Natural killer cell (primary cell): Measurements from ENCODE around the gene THOC1. TPM values are rescaled to one million over a fixed set of nuclear protein-coding genes. Genes with fewer than 3 reads are reported as not detected.

Source experiments
- ATAC-seq, 3 donors: fragments of 150-1000 bp in 2 of 3; fragments of 200-7000 bp in 1 of 3; cut with Tn5 transposase; 1 replicate in 1 of 3; 2 replicates in 2 of 3; pipeline ENCODE4 v1.10.0; 2021; ENCODE audit warnings: mild to moderate bottlenecking in 2 of 3, moderate library complexity in 2 of 3
- DNase-seq, 2 donors: peaks; one replicate each; pipeline versions ENCODE4 v3.0.0 to v3.0.0-alpha.2; 2013 to 2021; ENCODE audit warnings: mixed read lengths in 1 of 2
- H3K27ac ChIP-seq: one replicate; pipeline ENCODE4 v1.5.1; 2013; ENCODE audit warnings: mild to moderate bottlenecking, low read length
- H3K27me3 ChIP-seq: one replicate; pipeline ENCODE4 v1.6.1; 2013; ENCODE audit warnings: low read length; ENCODE audit not compliant: control insufficient read depth, insufficient read depth
- H3K36me3 ChIP-seq: one replicate; pipeline ENCODE4 v1.6.1; 2013; ENCODE audit warnings: low read length; ENCODE audit not compliant: control insufficient read depth, insufficient read depth
- H3K4me1 ChIP-seq: one replicate; pipeline ENCODE4 v1.6.1; 2013; ENCODE audit warnings: low read length; ENCODE audit not compliant: control insufficient read depth, insufficient read depth
- H3K4me3 ChIP-seq: one replicate; pipeline ENCODE4 v1.5.1; 2013; ENCODE audit warnings: low read length
- H3K9me3 ChIP-seq: one replicate; pipeline ENCODE4 v1.6.1; 2013; ENCODE audit warnings: low read length; ENCODE audit not compliant: control insufficient read depth, insufficient read depth
- H3K27ac Mint-ChIP-seq, 2 donors: one replicate each; pipeline ENCODE4 v1.8.0; 2022; ENCODE audit warnings: mild to moderate bottlenecking in 2 of 2, mixed read lengths in 2 of 2, moderate library complexity in 1 of 2
- H3K27me3 Mint-ChIP-seq, 2 donors: one replicate each; pipeline ENCODE4 v1.8.0; 2022; ENCODE audit warnings: low read depth in 2 of 2, mixed read lengths in 2 of 2
- H3K36me3 Mint-ChIP-seq: one replicate; pipeline ENCODE4 v1.8.0; 2022; ENCODE audit warnings: mixed read lengths
- H3K4me1 Mint-ChIP-seq, 2 donors: one replicate each; pipeline ENCODE4 v1.8.0; 2022; ENCODE audit warnings: mixed read lengths in 2 of 2
- H3K4me3 Mint-ChIP-seq: one replicate; pipeline ENCODE4 v1.8.0; 2022; ENCODE audit warnings: mild to moderate bottlenecking, moderate library complexity, mixed read lengths
- H3K9me3 Mint-ChIP-seq, 2 donors: one replicate each; pipeline ENCODE4 v1.8.0; 2022; ENCODE audit warnings: mixed read lengths in 2 of 2
- CTCF ChIP-seq: fragments of 200-600 bp; IDR thresholded peaks from one replicate; pipeline ENCODE4 v1.8.0; 2022; ENCODE audit warnings: antibody characterized with exemption
- WGBS: methylation state at CpG from one replicate; pipeline ENCODE4 v1.1.7; 2013; ENCODE audit warnings: missing lambda C conversion rate; ENCODE audit not compliant: insufficient coverage; 5-methylcytosine and 5-hydroxymethylcytosine counted together
- intact Hi-C: fragments of 100-400 bp; cut with micrococcal nuclease; formaldehyde crosslinking; loops from one replicate; pipeline ENCODE4 v1.14.2; 2022
- total RNA-seq, 4 donors: library from RNA; stranded (reverse); fragments of 120-200 nt in 1 of 4; gene quantifications; one replicate each; pipeline versions ENCODE4 v1.2.3 to v1.2.4, GENCODE V29; 2013 to 2022

The THOC1 gene
- total RNA-seq, 3 donors from 2014 or later (not counting 1 experiment from before 2014, with no cell fraction given) = 96.4 to 105 (median 96.7) TPM

- H3K27ac Mint-ChIP-seq = peak overlapping the region in 1 of 2 donors; percentile 25
- intact Hi-C loops = no loop called here
- Histone ChIP-seq H3K9me3 (no peaks in the 10 kb centered on the region), H3K27ac (no peak overlapping the region), H3K4me1 (no peaks in the 10 kb centered on the region), H3K27me3 (no peaks in the 10 kb centered on the region), H3K36me3 (peaks cover 70% of the 10 kb centered on the region), H3K4me3 (no peak overlapping the region)
- H3K36me3 Mint-ChIP-seq = peaks cover 29% of the 10 kb centered on the region
- H3K4me1 Mint-ChIP-seq = peaks cover 0 to 13% of the 10 kb centered on the region in 2 donors
- no peaks in the 10 kb centered on the region for H3K9me3 Mint-ChIP-seq
- ATAC-seq (no peak), DNase-seq (no peak)
- H3K27me3 Mint-ChIP-seq = no peaks in the 10 kb centered on the region
- TF ChIP-seq CTCF = no peak
- H3K4me3 Mint-ChIP-seq = no peak overlapping the region
These were observed 56.3 kb downstream of the THOC1 start for GRCh38 chr18:211582-211981.

- Mint-ChIP-seq H3K36me3 (peaks cover 37% of the 10 kb centered on the region), H3K4me3 (no peak overlapping the region), H3K27me3 (no peaks in the 10 kb centered on the region), H3K27ac (peak overlapping the region in 1 of 2 donors; percentile 25), H3K9me3 (no peaks in the 10 kb centered on the region), H3K4me1 (peaks cover 0 to 13% of the 10 kb centered on the region in 2 donors)
- WGBS = 100% methylated on average over 4 of the region's 4 CpGs
- H3K27ac ChIP-seq = no peak overlapping the region
- ATAC-seq = no peak
- H3K4me1 ChIP-seq = no peaks in the 10 kb centered on the region
- no peaks in the 10 kb centered on the region for H3K27me3 ChIP-seq
- no peaks in the 10 kb centered on the region for H3K9me3 ChIP-seq
- peaks cover 72% of the 10 kb centered on the region for H3K36me3 ChIP-seq
- intact Hi-C loops = no loop called here
- no peak overlapping the region for H3K4me3 ChIP-seq
- no peak for TF ChIP-seq CTCF
- no peak for DNase-seq
These were observed 57.1 kb downstream of the THOC1 start for GRCh38 chr18:210733-211132.

GRCh38 chr18:210075-210474 is 57.8 kb downstream of the THOC1 start:
- WGBS = no CpG with 5 or more reads among the region's 1 CpG
- H3K27ac ChIP-seq = no peak overlapping the region
- H3K27me3 ChIP-seq = no peaks in the 10 kb centered on the region
- DNase-seq = no peak
- Mint-ChIP-seq H3K9me3 (no peaks in the 10 kb centered on the region), H3K27ac (peak overlapping the region; percentile 16 to 31), H3K4me1 (peaks cover 0 to 13% of the 10 kb centered on the region in 2 donors), H3K27me3 (no peaks in the 10 kb centered on the region), H3K4me3 (no peak overlapping the region), H3K36me3 (peaks cover 44% of the 10 kb centered on the region)
- ATAC-seq = no peak
- no peaks in the 10 kb centered on the region for H3K4me1 ChIP-seq
- H3K36me3 ChIP-seq = peaks cover 72% of the 10 kb centered on the region
- TF ChIP-seq CTCF = no peak
- H3K4me3 ChIP-seq = no peak overlapping the region
- intact Hi-C loops = no loop called here
- H3K9me3 ChIP-seq = no peaks in the 10 kb centered on the region

- H3K4me3 Mint-ChIP-seq = no peak overlapping the region
- DNase-seq (no peak), ATAC-seq (no peak)
- H3K27ac Mint-ChIP-seq = no peak overlapping the region
- peaks cover 59% of the 10 kb centered on the region for H3K36me3 ChIP-seq
- H3K9me3 Mint-ChIP-seq = no peaks in the 10 kb centered on the region
- no peak overlapping the region for H3K4me3 ChIP-seq
- H3K36me3 Mint-ChIP-seq = peaks cover 7% of the 10 kb centered on the region
- no peaks in the 10 kb centered on the region for H3K4me1 Mint-ChIP-seq
- H3K27me3 ChIP-seq = no peaks in the 10 kb centered on the region
- intact Hi-C loops = no loop called here
- H3K27me3 Mint-ChIP-seq = no peaks in the 10 kb centered on the region
- no peak overlapping the region for H3K27ac ChIP-seq
- no peak for TF ChIP-seq CTCF
- WGBS = 100% methylated on average over 1 of the region's 2 CpGs
- H3K4me1 ChIP-seq = no peaks in the 10 kb centered on the region
- H3K9me3 ChIP-seq = no peaks in the 10 kb centered on the region
These were observed 68.1 kb downstream of the THOC1 start for GRCh38 chr18:199768-200167.
